Articular chondrocyte of knee joint (primary cell): Measurements from ENCODE around the gene BRSK2. TPM values are rescaled to one million over a fixed set of nuclear protein-coding genes. Genes with fewer than 3 reads are reported as not detected.

Experiments
- total RNA-seq: library from RNA; depleted of rRNA; stranded (reverse); fragments of >200 nt; gene quantifications from 2 replicates; pipeline ENCODE4 v1.2.3, GENCODE V29; 2012

The BRSK2 gene
- under 0.01 TPM in 1 of 2 replicates, not detected in the other for total RNA-seq

DNA sequence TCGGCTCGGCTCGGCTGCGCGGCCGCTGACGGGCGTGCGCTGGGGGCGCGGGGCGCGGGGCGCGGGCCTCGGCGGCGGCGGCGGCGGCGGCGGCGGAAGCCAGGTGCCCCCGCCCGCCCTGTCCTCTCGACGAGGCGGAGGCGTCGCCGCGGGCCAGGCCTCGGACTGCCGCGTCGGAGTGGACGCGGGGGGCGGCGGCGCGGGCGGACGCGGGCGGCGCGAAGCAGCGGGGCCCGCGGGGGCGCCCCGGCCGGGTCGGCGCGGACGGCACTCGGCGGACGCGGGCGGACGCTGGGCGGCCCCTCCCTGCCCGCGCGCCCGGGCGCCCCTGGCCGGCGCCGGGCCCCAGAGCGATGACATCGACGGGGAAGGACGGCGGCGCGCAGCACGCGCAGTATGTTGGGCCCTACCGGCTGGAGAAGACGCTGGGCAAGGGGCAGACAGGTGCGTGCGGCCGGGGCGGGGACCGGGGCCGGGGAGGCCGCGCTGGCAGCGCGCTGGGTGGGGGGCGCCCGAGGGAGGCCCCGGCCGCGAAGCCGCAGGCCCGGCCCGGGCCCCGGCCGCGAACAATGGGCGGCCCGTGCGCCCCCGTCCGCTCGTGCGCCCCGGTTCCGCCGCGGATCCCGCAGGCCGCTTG is at the start of gene BRSK2:
BRSK2 (plus strand) TSS at position 3 of the 637 bp plus-strand sequence; CDS start at position 354, 351 bp downstream.

GRCh38 chr11:1486054-1486825 is 96.5 kb downstream of the BRSK2 start, which contains the start of gene MOB2:
Gene MOB2, minus strand, starts transcription at chr11:1486779. Its CDS starts 223 bp downstream, at chr11:1486556.

Other genes with a start within 250 kb of the BRSK2 start
- gene MUC5AC, start 232.0 kb upstream of the BRSK2 start, total RNA-seq, result not detected in 2 replicates
- gene MUC5B, start 166.9 kb upstream of the BRSK2 start, total RNA-seq, result not detected in 2 replicates
- 26.6 and 30.2 TPM in 2 replicates for gene TOLLIP, start 80.3 kb upstream of the BRSK2 start, total RNA-seq
- gene MOB2, start 96.8 kb downstream of the BRSK2 start, total RNA-seq, result 13.1 and 14.2 TPM in 2 replicates
- 0.32 and 0.39 TPM in 2 replicates for gene DUSP8, start 182.3 kb downstream of the BRSK2 start, total RNA-seq
- gene KRTAP5-1, start 195.3 kb downstream of the BRSK2 start, total RNA-seq, result not detected in 2 replicates
- gene KRTAP5-2, start 208.4 kb downstream of the BRSK2 start, total RNA-seq, result not detected in 2 replicates
- not detected in 2 replicates for gene KRTAP5-3, start 218.5 kb downstream of the BRSK2 start, total RNA-seq
- not detected in 2 replicates for gene KRTAP5-4, start 232.2 kb downstream of the BRSK2 start, total RNA-seq
- not detected in 2 replicates for gene KRTAP5-5, start 239.8 kb downstream of the BRSK2 start, total RNA-seq